Hematopoietic multipotent progenitor cell treated with erythropoietin and hydrocortisone succinate and interleukin-3 and kit ligand, for 8 days (in vitro differentiated cells): ENCODE measurements around the gene LANCL2.
"Not testable (repeated sequence)": the region's sequence is repeated elsewhere in the genome, so short reads cannot be mapped to it uniquely, and the experiment has no call there.

ENCODE experiments used
- DNase-seq: peaks from one replicate; pipeline ENCODE4 v3.0.0-alpha.2; 2015

The LANCL2 gene

DNA sequence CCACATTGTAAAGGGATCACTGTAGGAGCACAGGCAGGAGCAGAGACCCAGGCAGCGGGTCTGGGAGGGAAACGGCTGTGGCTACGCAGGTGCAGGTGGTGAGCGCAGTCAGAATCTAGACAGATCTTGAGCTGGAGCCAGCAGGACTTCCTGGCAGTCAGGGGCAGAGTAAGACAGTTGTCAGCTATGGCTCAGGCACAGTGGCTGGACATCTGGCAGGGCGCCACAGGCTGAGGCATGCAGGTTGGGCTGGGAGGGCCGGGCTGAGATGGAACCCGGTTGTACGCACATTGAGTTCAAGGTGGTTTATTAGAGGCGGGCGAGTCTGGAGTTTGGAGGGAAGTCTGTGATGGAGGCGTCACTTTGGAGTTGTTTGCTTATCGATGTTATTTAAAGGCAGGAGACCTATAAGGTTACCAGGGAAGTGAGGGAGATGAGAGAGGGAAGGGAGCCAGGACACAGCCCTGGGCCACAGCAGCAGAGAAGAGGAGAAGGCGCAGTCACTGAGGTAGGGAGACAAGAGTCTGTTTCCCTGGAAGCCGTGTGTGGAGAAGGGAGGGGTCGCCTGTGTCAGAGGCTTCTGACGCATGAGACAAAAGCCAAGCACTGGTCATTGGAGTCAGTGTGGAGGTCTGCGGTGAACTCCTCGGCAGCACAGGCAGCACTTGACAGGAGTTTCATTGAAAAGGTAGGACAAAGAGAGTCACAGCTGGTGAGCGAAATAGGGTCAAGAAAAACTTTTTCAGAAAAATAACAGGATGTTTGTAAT is 73.8 kb downstream of the LANCL2 start:
- DNase-seq: no peak

DNA sequence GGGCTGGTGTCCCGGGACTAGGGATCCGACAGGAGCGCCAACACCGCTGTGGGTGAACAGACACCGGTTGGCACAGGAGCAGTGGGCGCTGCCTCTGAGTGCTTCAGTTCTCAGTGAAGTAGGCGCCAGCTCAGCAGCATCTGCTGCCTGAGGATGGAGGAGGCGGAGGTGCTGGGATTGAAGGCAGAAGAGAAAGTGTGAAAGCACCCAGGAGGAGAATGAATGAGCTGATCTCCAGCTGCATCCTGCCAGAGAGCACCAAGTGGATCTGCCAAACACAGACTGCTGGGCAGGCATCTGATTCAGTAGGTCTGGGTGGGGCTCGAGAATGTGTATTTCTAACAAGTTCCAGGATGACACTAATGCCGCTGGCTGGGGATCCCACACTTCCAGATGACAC is 74.5 kb downstream of the LANCL2 start:
- DNase-seq: no peak

- no peak for DNase-seq
Measured at GRCh38 chr7:55440040-55440690, 75.0 kb downstream of the LANCL2 start.

DNA sequence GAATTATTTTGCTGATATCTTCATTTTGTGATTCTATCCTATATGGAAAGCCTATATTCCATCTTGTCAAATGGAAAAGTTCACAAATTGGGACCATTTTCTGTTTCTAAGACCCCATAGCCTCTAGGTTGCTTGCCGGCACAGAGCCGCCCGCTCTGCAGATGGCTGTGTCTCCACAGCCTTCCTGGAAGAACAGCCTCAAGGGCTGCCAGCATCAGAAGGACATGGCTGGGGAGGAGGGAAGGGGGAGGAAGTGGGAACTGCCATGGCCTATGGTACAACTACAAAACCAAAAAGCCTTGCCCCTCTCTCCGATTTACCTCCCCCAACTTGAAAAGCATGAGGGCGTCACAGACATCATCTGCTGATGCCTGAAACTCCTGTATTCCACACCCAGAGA is 75.9 kb downstream of the LANCL2 start:
- DNase-seq: no peak

DNA sequence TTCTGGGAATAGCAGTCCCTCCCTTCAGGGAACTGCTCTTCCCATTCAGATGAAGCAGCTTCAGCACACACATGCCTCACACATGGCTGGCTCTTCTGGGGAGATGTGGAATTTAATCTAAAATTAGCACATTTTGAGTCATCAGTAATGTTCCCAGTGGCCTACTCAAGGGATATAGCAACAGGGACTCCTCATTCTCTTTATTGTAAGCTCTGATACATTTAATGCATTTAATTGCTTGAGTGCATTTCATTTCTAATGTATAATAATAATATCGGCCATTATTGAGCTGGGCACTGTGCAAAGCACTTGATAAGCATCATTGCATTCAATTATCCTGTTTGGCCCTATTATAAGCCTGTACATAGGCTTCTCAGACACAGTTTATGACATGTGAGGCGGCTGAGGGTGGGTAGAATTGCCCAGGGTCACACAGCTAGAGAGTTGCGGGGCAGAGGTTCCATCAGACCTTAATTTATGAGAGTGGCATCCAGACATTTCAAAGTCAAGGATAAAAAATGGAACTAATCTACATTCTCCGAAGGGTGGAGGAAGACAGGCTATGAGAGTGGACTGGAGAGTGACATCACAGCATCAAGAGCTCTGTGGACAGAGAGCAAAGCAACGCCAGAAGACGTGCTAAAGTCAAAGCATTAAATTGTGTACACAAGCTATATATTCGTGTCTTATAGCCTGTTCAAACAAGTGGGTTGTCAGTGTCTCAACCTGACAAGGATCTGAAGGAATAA is 76.8 kb downstream of the LANCL2 start:
- DNase-seq: no peak

- peak; percentile 10 for DNase-seq
Measured at GRCh38 chr7:55444786-55445185, 79.6 kb downstream of the LANCL2 start.

- no peak for DNase-seq
Measured at GRCh38 chr7:55448526-55448925, 83.4 kb downstream of the LANCL2 start.

GRCh38 chr7:55449205-55449991 is 84.3 kb downstream of the LANCL2 start:
- DNase-seq: no peak

DNA sequence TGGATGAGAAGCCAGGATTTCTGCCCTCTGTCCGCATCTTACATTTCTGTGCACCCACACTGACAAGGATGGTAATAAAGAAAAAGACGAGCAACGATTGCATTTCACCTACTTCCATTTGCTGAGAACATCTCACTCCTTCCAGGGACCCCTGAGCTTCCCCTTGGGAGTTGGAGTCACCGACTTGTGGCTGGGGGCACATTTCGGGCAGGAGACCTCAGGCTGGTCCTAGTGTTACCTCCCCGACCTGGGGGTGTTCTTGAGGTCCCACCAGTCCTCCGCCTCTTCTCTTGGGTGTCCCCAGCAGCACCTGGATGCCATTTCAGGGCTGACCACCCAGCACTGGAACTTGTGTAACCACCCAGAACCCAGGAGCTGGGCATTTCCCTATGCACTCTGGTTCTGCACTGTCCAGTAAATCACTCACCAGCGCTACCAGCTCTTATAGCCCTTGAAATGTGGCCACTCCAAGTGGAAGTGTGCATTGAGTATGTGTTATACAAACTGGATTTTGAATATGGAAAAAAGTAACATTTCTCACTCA is 84.9 kb downstream of the LANCL2 start:
- DNase-seq: no peak

- no peak for DNase-seq
Measured at GRCh38 chr7:55452971-55453370, 87.8 kb downstream of the LANCL2 start.

- DNase-seq: no peak
Measured at GRCh38 chr7:55457801-55458200, 92.7 kb downstream of the LANCL2 start.

DNA sequence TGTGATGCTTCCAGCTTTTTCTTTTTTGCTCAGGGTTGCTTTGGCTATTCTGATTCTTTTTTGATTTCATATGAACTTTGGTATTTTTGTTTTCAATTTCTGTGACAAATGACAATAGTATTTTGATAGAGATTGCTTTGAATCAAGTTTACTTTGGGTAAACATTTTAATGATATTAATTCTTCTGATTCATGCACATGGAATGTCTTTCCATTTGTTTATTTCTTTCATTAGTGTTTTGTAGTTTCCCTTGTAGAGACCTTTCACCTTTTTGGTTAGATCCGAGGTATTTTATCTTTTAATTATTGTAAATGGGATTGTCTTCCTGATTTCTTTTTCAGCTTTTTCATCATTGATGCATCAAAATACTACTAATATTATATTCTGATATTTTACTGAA is 93.2 kb downstream of the LANCL2 start:
- no peak for DNase-seq

DNA sequence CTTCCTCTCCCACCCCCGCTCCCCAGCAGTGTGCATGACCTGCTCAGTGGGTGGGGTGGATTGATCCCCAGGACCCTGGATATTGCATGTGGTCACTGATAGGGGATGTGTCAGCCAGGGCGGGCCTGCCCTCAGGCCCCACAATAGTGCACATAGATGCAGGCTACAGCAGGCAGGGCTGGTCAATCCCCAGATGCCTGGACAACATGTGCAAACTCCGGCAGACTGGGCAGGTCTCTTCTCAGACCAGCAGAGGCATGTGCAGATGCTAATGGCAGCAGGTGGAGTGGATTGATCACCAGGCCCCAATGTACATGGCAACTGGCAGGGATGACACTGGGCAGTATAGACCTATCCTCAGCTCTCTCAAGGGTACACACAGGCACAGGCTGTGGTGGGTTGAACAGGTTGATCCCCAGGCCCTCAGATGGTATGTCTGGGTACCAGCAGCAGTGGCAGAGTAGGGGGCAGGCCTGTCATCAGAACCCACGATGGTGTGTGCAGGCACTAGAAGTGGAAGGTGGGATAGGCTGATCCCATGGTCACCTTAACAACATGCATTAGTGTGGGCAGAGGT is 98.6 kb downstream of the LANCL2 start:
- DNase-seq: no peak

DNA sequence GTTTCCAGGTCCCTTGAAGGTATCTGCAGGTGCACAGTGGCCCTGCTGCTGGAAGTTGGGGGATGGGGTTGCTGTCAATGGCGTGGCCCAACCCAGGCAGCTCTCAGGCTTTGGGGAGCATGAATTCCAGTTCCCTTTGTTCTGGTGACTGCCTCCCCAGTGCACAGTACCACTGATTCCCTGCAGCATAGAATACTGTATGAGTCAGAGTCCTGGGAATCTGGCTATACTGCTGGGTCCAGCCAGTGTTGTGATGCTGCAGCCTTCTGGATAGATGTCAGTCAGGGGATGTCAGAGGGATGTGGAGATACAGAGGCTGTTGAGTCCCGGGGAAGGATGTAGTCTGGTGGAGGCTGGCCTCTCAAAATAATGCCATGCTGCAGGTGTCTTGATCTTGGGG is 99.3 kb downstream of the LANCL2 start:
- no peak for DNase-seq

GRCh38 chr7:55465691-55466090 is 100.6 kb downstream of the LANCL2 start:
- no peak for DNase-seq

GRCh38 chr7:55467047-55467593 is 102.0 kb downstream of the LANCL2 start:
- no peak for DNase-seq

DNA sequence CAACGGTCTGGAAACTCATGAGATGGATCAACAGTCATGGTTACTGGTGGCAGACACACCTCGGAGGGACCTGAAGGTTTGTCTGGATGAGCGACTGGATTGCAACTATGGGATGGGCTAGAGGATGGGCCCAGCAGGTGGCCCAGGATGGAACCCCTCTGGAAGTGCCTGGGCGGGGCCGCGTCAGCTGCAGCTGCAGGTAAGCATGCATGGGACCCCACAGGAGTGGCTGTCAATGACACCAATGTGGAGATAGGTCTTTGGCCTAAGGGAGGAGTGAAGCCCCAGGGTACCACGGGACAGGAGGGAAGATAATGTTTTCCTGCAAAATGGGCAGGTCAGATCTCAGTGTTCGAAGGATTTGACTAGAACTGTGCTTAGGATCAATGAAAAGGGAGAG is 103.4 kb downstream of the LANCL2 start:
- no peak for DNase-seq

DNA sequence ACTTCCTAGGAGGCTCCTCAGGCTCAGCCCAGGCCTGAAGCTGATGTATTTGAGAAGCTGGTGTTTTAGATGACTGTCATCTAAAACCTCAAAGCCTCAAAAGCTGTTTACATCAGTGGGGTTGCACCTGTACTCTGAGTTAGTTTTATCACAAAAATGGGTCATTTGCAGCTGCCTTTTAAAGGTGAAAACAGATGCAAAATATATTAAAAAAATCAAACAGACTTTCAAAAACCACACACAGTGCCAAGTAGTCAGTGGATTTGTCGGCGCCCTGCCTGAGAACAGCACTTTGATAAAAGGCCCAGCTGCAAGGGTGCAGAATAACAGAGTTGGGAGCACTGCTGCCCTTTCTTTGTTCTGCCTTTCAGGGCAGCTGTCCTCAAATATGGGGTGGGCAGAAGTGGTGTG is 104.1 kb downstream of the LANCL2 start:
- DNase-seq: no peak

DNA sequence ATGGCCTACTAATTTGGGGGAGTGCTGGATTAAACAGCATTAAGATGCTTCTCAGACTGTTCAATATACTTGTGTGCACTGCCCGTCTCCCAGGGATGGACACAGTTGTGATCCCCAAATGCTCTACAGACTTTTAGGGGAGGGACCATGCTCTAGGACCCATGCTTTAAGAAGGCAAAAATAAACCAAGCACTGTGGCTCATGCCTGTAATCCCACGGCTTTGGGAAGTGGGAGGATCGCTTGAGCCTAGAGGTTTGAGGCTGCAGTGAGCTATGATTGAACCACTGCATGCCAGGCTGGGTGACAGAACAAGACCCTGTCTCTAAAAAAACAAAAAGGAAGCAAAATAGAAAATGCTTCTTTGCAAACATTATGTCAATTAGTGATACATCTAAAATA is 104.6 kb downstream of the LANCL2 start:
- no peak for DNase-seq

DNA sequence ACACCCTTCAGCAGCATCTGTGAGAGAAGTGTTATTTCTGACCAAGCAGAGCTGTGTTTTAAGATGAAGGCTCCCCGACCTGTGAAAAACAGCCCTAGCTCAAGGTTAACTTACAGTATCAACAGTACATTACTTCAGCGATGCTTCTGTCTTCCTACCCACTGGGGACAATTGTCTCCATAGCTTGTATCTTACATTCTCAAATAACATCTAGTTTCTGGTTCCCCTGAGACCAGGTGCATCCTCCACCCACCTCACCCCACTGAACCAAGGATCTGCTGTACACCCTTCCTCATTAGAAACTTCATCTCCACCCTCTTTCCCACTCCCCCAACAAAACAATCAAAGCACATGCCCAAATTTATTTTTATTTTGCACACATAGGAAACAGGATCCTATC is 105.1 kb downstream of the LANCL2 start:
- DNase-seq: no peak

DNA sequence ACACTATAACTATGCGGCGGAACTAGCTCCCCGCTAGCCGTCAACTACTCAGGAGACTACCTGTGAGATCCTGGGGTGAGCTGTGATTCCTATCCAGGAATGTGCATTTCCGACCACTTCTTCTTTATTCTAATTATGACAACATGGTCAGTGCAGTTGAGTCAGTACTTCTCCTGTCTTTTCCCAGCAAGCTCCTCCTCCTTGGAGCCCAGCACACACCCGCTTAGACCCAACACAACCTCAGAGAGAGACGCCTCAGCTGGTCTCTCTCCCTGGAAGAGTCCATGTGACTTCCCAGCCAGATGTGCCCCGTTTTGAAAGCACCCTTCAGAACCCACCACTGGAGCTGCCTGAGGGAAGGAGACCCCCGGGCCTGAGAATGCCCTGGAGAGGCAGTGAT is 106.5 kb downstream of the LANCL2 start:
- DNase-seq: not testable (repeated sequence)

DNA sequence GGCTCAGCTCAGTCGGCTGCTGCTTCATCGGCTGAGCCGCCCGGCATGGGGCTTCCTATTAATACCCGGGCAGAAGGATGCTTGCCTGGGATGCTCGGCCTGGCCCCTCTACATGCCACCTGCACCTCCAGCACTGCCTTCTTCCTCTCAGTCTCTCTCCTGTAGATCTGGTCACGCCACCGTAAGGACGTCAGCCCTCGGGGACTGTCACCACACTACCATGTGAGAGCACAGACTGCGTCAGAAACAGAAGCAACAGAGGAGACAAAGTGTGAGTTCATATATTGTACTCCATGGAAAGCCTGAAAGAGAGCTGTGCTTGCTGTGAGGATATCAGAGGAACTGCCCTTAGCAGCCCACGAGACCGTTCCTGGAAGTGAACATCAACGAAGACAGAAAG is 107.3 kb downstream of the LANCL2 start:
- not testable (repeated sequence) for DNase-seq
